NCI-H446 (cell line): Measurements from ENCODE around the gene CPSF4.

Source experiments
- DNase-seq, 2 experiments: peaks; one replicate each; lab custom pipeline; 2025; lab: John Stamatoyannopoulos, UW

The CPSF4 gene

GRCh38 chr7:99448855-99449254 is 10.1 kb downstream of the CPSF4 start:
- no peak for DNase-seq

- no peak for DNase-seq
These were observed 10.6 kb downstream of the CPSF4 start for GRCh38 chr7:99449326-99449725.

GRCh38 chr7:99451936-99452335 is 13.2 kb downstream of the CPSF4 start:
- DNase-seq, result no peak

GRCh38 chr7:99452541-99452940 is 13.8 kb downstream of the CPSF4 start:
- DNase-seq, result no peak

GRCh38 chr7:99453105-99453504 is 14.4 kb downstream of the CPSF4 start:
- no peak for DNase-seq

- no peak for DNase-seq
These were observed 17.1 kb downstream of the CPSF4 start for GRCh38 chr7:99455874-99456273.

- no peak for DNase-seq
These were observed 17.5 kb downstream of the CPSF4 start for GRCh38 chr7:99456288-99456687.

GRCh38 chr7:99457050-99457649 is 18.4 kb downstream of the CPSF4 start:
- no peak for DNase-seq

GRCh38 chr7:99457650-99458493 is 19.1 kb downstream of the CPSF4 start:
- no peak for DNase-seq

- DNase-seq, result no peak
These were observed 20.3 kb downstream of the CPSF4 start for GRCh38 chr7:99459087-99459486.

GRCh38 chr7:99460651-99461050 is 21.9 kb downstream of the CPSF4 start:
- DNase-seq, result no peak

- no peak for DNase-seq
These were observed 22.5 kb downstream of the CPSF4 start for GRCh38 chr7:99461221-99461620.

- no peak for DNase-seq
These were observed 26.7 kb downstream of the CPSF4 start for GRCh38 chr7:99465421-99465768.

GRCh38 chr7:99468336-99468918 is 29.7 kb downstream of the CPSF4 start:
- DNase-seq, result no peak

GRCh38 chr7:99469381-99470065 is 30.8 kb downstream of the CPSF4 start:
- DNase-seq, result no peak

- peak; percentile 84 to 93 for DNase-seq
These were observed 34.0 kb downstream of the CPSF4 start, which contains the start of gene ZNF789 for GRCh38 chr7:99472561-99473314. Gene ZNF789 (plus strand): TSS chr7:99472890. CDS start chr7:99476457, 3,567 bp downstream.

- DNase-seq, result peak in 1 of 2 experiments; percentile 12
These were observed 34.5 kb downstream of the CPSF4 start for GRCh38 chr7:99473315-99473596.

- DNase-seq, result no peak
These were observed 37.4 kb downstream of the CPSF4 start for GRCh38 chr7:99476107-99476506.

GRCh38 chr7:99478464-99479440 is 40.0 kb downstream of the CPSF4 start:
- DNase-seq, result no peak

GRCh38 chr7:99485094-99485493 is 46.4 kb downstream of the CPSF4 start:
- DNase-seq, result no peak

- DNase-seq, result no peak
These were observed 50.5 kb downstream of the CPSF4 start for GRCh38 chr7:99489235-99489634.
